ENCODE results near the gene PID1.

The PID1 gene

DNA sequence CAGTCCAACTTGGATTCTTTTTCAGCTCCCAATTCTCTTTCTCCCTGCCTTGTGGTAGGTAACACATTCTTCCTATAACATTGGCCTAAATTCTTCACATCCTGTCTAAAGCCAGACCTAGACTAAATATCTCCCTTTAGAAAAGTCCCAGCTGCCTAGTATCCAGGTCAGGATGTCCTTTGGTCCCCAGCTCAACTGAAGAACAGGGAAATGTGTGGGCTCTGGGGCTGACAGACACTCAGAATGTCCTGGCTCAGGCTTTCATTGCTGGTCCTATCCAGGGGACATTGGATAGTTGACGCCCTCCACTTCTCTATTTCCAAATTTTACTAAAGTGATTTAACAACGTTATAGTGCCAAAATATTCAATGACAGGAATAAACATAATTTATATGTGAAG lies 219.3 kb downstream of the PID1 start:
- H3K4me3 ChIP-seq (replicated peaks; ENCODE audit: insufficient read depth, low read length) = no peak overlapping the region
- no peaks in the 10 kb centered on the region for H3K27me3 ChIP-seq (ENCODE audit: insufficient read depth, poor library complexity, severe bottlenecking)
- DNase-seq (ENCODE audit: low read depth in 1 of 2, low spot score in 1 of 2) = no peak
- no peak overlapping the region for H3K27ac ChIP-seq (replicated peaks)
- TF ChIP-seq, protein P1, sequence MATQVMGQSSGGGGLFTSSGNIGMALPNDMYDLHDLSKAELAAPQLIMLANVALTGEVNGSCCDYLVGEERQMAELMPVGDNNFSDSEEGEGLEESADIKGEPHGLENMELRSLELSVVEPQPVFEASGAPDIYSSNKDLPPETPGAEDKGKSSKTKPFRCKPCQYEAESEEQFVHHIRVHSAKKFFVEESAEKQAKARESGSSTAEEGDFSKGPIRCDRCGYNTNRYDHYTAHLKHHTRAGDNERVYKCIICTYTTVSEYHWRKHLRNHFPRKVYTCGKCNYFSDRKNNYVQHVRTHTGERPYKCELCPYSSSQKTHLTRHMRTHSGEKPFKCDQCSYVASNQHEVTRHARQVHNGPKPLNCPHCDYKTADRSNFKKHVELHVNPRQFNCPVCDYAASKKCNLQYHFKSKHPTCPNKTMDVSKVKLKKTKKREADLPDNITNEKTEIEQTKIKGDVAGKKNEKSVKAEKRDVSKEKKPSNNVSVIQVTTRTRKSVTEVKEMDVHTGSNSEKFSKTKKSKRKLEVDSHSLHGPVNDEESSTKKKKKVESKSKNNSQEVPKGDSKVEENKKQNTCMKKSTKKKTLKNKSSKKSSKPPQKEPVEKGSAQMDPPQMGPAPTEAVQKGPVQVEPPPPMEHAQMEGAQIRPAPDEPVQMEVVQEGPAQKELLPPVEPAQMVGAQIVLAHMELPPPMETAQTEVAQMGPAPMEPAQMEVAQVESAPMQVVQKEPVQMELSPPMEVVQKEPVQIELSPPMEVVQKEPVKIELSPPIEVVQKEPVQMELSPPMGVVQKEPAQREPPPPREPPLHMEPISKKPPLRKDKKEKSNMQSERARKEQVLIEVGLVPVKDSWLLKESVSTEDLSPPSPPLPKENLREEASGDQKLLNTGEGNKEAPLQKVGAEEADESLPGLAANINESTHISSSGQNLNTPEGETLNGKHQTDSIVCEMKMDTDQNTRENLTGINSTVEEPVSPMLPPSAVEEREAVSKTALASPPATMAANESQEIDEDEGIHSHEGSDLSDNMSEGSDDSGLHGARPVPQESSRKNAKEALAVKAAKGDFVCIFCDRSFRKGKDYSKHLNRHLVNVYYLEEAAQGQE (IDR thresholded peaks at IDR 0.05; ENCODE audit: insufficient replicate concordance, low read depth) = no peak
- TF ChIP-seq GABPA (IDR thresholded peaks at IDR 0.05; ENCODE audit: low read depth) (no peak), POLR2AphosphoS5 (IDR thresholded peaks at IDR 0.05; ENCODE audit: low read depth) (no peak), SPI1 (IDR thresholded peaks at IDR 0.05; ENCODE audit: borderline replicate concordance, low read depth) (no peak)
- TF ChIP-seq, protein P2, sequence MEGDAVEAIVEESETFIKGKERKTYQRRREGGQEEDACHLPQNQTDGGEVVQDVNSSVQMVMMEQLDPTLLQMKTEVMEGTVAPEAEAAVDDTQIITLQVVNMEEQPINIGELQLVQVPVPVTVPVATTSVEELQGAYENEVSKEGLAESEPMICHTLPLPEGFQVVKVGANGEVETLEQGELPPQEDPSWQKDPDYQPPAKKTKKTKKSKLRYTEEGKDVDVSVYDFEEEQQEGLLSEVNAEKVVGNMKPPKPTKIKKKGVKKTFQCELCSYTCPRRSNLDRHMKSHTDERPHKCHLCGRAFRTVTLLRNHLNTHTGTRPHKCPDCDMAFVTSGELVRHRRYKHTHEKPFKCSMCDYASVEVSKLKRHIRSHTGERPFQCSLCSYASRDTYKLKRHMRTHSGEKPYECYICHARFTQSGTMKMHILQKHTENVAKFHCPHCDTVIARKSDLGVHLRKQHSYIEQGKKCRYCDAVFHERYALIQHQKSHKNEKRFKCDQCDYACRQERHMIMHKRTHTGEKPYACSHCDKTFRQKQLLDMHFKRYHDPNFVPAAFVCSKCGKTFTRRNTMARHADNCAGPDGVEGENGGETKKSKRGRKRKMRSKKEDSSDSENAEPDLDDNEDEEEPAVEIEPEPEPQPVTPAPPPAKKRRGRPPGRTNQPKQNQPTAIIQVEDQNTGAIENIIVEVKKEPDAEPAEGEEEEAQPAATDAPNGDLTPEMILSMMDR (IDR thresholded peaks at IDR 0.05; ENCODE audit: insufficient read depth, low read length) = no peak

DNA sequence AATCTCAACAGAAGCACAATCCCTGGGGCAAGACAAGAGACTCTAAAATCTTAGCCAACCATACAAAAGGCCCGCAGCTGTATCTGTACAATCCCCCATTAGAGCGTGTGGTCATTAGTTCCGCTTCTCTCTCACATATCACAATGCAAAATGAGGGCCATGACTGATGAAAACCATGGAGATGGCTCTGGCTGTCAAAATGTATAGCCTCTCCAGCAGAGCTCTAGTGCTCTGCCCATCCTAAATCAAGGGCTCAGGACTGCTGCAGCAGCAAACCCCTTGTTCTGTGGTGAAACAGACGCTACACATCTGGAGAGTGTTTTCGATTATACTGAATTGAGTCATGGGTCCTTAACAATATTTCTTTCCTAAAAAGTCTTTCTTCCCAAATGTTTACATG lies 221.0 kb downstream of the PID1 start:
- DNase-seq (ENCODE audit: low read depth in 1 of 2, low spot score in 1 of 2) = no peak
- H3K4me3 ChIP-seq (replicated peaks; ENCODE audit: insufficient read depth, low read length) = no peak overlapping the region
- H3K27ac ChIP-seq (replicated peaks) = no peak overlapping the region
- no peak for TF ChIP-seq GABPA (IDR thresholded peaks at IDR 0.05; ENCODE audit: low read depth)
- TF ChIP-seq POLR2AphosphoS5 (IDR thresholded peaks at IDR 0.05; ENCODE audit: low read depth) = no peak
- TF ChIP-seq, protein P1 (IDR thresholded peaks at IDR 0.05; ENCODE audit: insufficient replicate concordance, low read depth) = no peak
- no peak for TF ChIP-seq SPI1 (IDR thresholded peaks at IDR 0.05; ENCODE audit: borderline replicate concordance, low read depth)
- TF ChIP-seq, protein P2 (IDR thresholded peaks at IDR 0.05; ENCODE audit: insufficient read depth, low read length) = no peak
- H3K27me3 ChIP-seq (ENCODE audit: insufficient read depth, poor library complexity, severe bottlenecking) = no peaks in the 10 kb centered on the region

DNA sequence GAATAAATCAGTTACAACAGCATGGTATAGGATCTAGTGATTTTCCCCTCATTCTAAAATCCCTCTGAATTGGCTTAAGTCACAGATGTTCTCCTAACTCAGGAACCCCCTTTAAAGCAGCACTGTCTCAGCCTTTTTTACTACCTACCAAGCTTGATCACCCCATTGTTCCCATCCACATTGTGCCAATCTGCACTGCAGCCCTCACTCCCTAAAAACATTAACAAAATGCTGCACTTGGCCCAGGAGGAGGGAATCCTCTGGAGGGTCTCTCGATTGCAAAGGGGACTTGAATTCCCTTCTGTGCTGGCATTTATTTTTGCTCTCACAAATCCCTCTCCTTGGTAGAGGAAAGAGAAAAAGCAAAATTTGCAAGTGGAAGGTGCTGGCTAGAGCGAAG lies 223.0 kb downstream of the PID1 start:
- Histone ChIP-seq H3K27ac (replicated peaks) (no peak overlapping the region), H3K27me3 (ENCODE audit: insufficient read depth, poor library complexity, severe bottlenecking) (no peaks in the 10 kb centered on the region), H3K4me3 (replicated peaks; ENCODE audit: insufficient read depth, low read length) (no peak overlapping the region)
- no peak for DNase-seq (ENCODE audit: low read depth in 1 of 2, low spot score in 1 of 2)
- TF ChIP-seq, protein P2 (IDR thresholded peaks at IDR 0.05; ENCODE audit: insufficient read depth, low read length) = no peak
- TF ChIP-seq SPI1 (IDR thresholded peaks at IDR 0.05; ENCODE audit: borderline replicate concordance, low read depth) (no peak), POLR2AphosphoS5 (IDR thresholded peaks at IDR 0.05; ENCODE audit: low read depth) (no peak), GABPA (IDR thresholded peaks at IDR 0.05; ENCODE audit: low read depth) (no peak)
- TF ChIP-seq, protein P1 (IDR thresholded peaks at IDR 0.05; ENCODE audit: insufficient replicate concordance, low read depth) = no peak
